HepG2 (cell line): ENCODE data around the gene SCAF8. TPM values are rescaled to one million over a fixed set of nuclear protein-coding genes. Genes with fewer than 3 reads are reported as not detected.

Experiments
- ARID3A ChIP-seq: IDR thresholded peaks from 2 replicates; pipeline ENCODE4 v1.6.1; 2012; ENCODE audit warnings: low read depth, low read length, improper control_type of control experiment
- ATM ChIP-seq: fragments of 450-650 bp; IDR thresholded peaks from 2 replicates; pipeline ENCODE4 v1.7.1; 2017; ENCODE audit warnings: mild to moderate bottlenecking, borderline replicate concordance
- CHD2 ChIP-seq: IDR thresholded peaks from 2 replicates; pipeline ENCODE4 v1.6.1; 2011; ENCODE audit warnings: low read depth, low read length, improper control_type of control experiment
- CREB1 ChIP-seq, 2 experiments: fragments of 450-650 bp in 1 of 2; IDR thresholded peaks; 2 replicates each; pipeline ENCODE4 v1.6.1; 2016 to 2017; ENCODE audit warnings: control low read depth in 1 of 2, mild to moderate bottlenecking in 1 of 2, missing compliant biosample characterization in 1 of 2, missing genetic modification characterization in 1 of 2
- DDIT3 ChIP-seq: sonication (generic); formaldehyde crosslinking; IDR thresholded peaks from 2 replicates; pipeline ENCODE4 v1.4.0; 2020; ENCODE audit warnings: mild to moderate bottlenecking, missing genetic modification reagents
- E2F2 ChIP-seq: sonication (generic); formaldehyde crosslinking; IDR thresholded peaks from 2 replicates; pipeline ENCODE4 v1.4.0; 2020; ENCODE audit warnings: missing genetic modification reagents, borderline replicate concordance
- EP300 ChIP-seq, 3 experiments: sonication (generic) in 1 of 3; formaldehyde crosslinking in 1 of 3; IDR thresholded peaks; 2 replicates each; pipeline versions ENCODE4 v1.5.1 to v1.6.1; 2011 to 2020; ENCODE audit warnings: low read depth in 2 of 3, low read length in 2 of 3, borderline replicate concordance in 1 of 3, improper control_type of control experiment in 1 of 3, mild to moderate bottlenecking in 1 of 3, missing genetic modification reagents in 1 of 3, moderate library complexity in 1 of 3
- EZH2 ChIP-seq: conservative IDR thresholded peaks from 2 replicates; pipeline ENCODE4 v1.6.1; 2012; ENCODE audit warnings: mild to moderate bottlenecking, low read depth, low read length, moderate library complexity
- FOXA1 ChIP-seq, 2 experiments: fragments of 450-650 bp in 1 of 2; sonication (generic) in 1 of 2; formaldehyde crosslinking in 1 of 2; IDR thresholded peaks; 2 replicates each; pipeline versions ENCODE4 v1.4.0 to v1.6.1; 2016 to 2020; ENCODE audit warnings: missing genetic modification reagents in 1 of 2
- GABPB1 ChIP-seq: IDR thresholded peaks from 2 replicates; pipeline ENCODE4 v1.6.1; 2016; ENCODE audit warnings: mild to moderate bottlenecking, missing genetic modification reagents, moderate library complexity, missing compliant biosample characterization
- GATAD2A ChIP-seq: IDR thresholded peaks from 2 replicates; pipeline ENCODE4 v1.6.1; 2016
- HNF4G ChIP-seq, 2 experiments: sonication (generic) in 1 of 2; formaldehyde crosslinking in 1 of 2; IDR thresholded peaks; 2 replicates each; pipeline versions ENCODE4 v1.4.0 to v1.6.1; 2011 to 2020; ENCODE audit warnings: borderline replicate concordance in 2 of 2, low read depth in 2 of 2, mild to moderate bottlenecking in 2 of 2, low read length in 1 of 2, missing genetic modification reagents in 1 of 2, moderate library complexity in 1 of 2
- ISX ChIP-seq: sonication (generic); formaldehyde crosslinking; conservative IDR thresholded peaks from 2 replicates; pipeline ENCODE4 v1.5.0; 2020; ENCODE audit warnings: missing genetic modification reagents
- NR2F6 ChIP-seq, 2 experiments: IDR thresholded peaks; 2 replicates each; pipeline ENCODE4 v1.6.1; 2016; ENCODE audit warnings: antibody characterized with exemption in 1 of 2, mild to moderate bottlenecking in 1 of 2
- PPARG ChIP-seq: conservative IDR thresholded peaks from 2 replicates; pipeline ENCODE4 v1.6.1; 2016; ENCODE audit warnings: missing biosample characterization, missing genetic modification reagents
- PRPF4 ChIP-seq: fragments of 200-400 bp; formaldehyde crosslinking; IDR thresholded peaks from 2 replicates; pipeline ENCODE4 v1.6.1; 2016; ENCODE audit warnings: low read length, low read depth; ENCODE audit not compliant: poor library complexity, severe bottlenecking
- REL ChIP-seq: sonication (generic); formaldehyde crosslinking; conservative IDR thresholded peaks from 2 replicates; pipeline ENCODE4 v1.8.0; 2022; ENCODE audit warnings: mild to moderate bottlenecking, missing genetic modification reagents, moderate library complexity
- TCF7 ChIP-seq: sonication (generic); IDR thresholded peaks from 2 replicates; pipeline ENCODE4 v1.6.1; 2016; ENCODE audit warnings: antibody characterized with exemption, low read depth
- ZNF296 ChIP-seq: sonication (generic); formaldehyde crosslinking; conservative IDR thresholded peaks from 2 replicates; pipeline ENCODE4 v1.5.0; 2020; ENCODE audit warnings: mild to moderate bottlenecking, missing genetic modification reagents
- ZNF326 ChIP-seq: sonication (generic); formaldehyde crosslinking; IDR thresholded peaks from 2 replicates; pipeline ENCODE4 v1.4.0; 2020; ENCODE audit warnings: missing genetic modification reagents, borderline replicate concordance
- ZNF513 ChIP-seq: sonication (generic); formaldehyde crosslinking; conservative IDR thresholded peaks from 2 replicates; pipeline ENCODE4 v1.5.0; 2020; ENCODE audit warnings: missing genetic modification reagents
- ZNF572 ChIP-seq: sonication (generic); formaldehyde crosslinking; IDR thresholded peaks from 2 replicates; pipeline ENCODE4 v1.5.1; 2020; ENCODE audit warnings: mild to moderate bottlenecking, missing genetic modification reagents
- ZNF768 ChIP-seq: sonication (generic); formaldehyde crosslinking; IDR thresholded peaks from 2 replicates; pipeline ENCODE4 v1.4.0; 2020; ENCODE audit warnings: missing genetic modification reagents
- polyA plus RNA-seq, 8 experiments: library from polyadenylated mRNA; depleted of rRNA in 3 of 8; stranded (reverse) in 7 of 8; unstranded in 1 of 8; fragments of >200 nt; fragmentation: Illumina TruSeq in 4 of 8; extraction: Trizol in 4 of 8; gene quantifications; 2 replicates each; pipeline versions ENCODE4 v1.2.1 to v1.2.3, GENCODE V29; 2011 to 2016; ENCODE audit warnings: low read depth in 4 of 8, missing spikeins in 1 of 8, mixed read lengths in 1 of 8; ENCODE audit not compliant: insufficient read depth in 1 of 8
- total RNA-seq, 5 experiments: library from RNA; depleted of rRNA; stranded (reverse); fragments of >200 nt; fragmentation: Illumina TruSeq; extraction: Trizol; gene quantifications; 2 replicates each; pipeline ENCODE4 v1.2.3, GENCODE V29; 2016; ENCODE audit warnings: low read depth in 1 of 5

Gene SCAF8
- total and polyA plus RNA-seq, 2 of the 13 experiments (the other 11 are each of a cell fraction or from before 2014, with no cell fraction given): 15.3 to 40.8 TPM

- TF ChIP-seq GATAD2A (CRISPR knock-in tag) (peak; percentile 15; the same call in 1 of the 2 replicates), ZNF768 (CRISPR knock-in tag) (no peak), ZNF326 (no peak), PRPF4 (no peak), CREB1 (IDR thresholded peaks at IDR 0.05) (no peak), CREB1 (CRISPR knock-in tag; IDR thresholded peaks at IDR 0.05) (no peak), DDIT3 (CRISPR knock-in tag) (no peak), EP300 (IDR thresholded peaks at IDR 0.05; ENCODE audit: low read depth in 2 of 2, low read length in 2 of 2) (peak in 1 of 2 experiments; percentile 37; a peak in 1 of 4 replicates), EP300 (CRISPR knock-in tag; IDR thresholded peaks at IDR 0.05; ENCODE audit: borderline replicate concordance) (no peak), REL (CRISPR knock-in tag) (no peak), PPARG (0 out of 2 replicates have a peak, but pooled peaks have one; percentile 59), ARID3A (no peak), CHD2 (no peak), ISX (no peak), ZNF572 (CRISPR knock-in tag) (no peak), TCF7 (0 out of 2 replicates have a peak, but pooled peaks have one; percentile 29), HNF4G (IDR thresholded peaks at IDR 0.05; ENCODE audit: borderline replicate concordance, low read depth, low read length) (peak; percentile 43; the same call in 1 of the 2 replicates), HNF4G (CRISPR knock-in tag; IDR thresholded peaks at IDR 0.05; ENCODE audit: borderline replicate concordance, low read depth) (no peak), ATM (no peak), ZNF513 (CRISPR knock-in tag) (no peak), NR2F6 (IDR thresholded peaks at IDR 0.05) (peak; percentile 24; the same call in 1 of the 2 replicates), NR2F6 (CRISPR knock-in tag; IDR thresholded peaks at IDR 0.05) (no peak), E2F2 (CRISPR knock-in tag) (no peak), GABPB1 (CRISPR knock-in tag) (no peak), EZH2 (no peak), ZNF296 (CRISPR knock-in tag) (no peak), FOXA1 (IDR thresholded peaks at IDR 0.05) (no peak), FOXA1 (CRISPR knock-in tag; IDR thresholded peaks at IDR 0.05) (0 out of 2 replicates have a peak, but pooled peaks have one; percentile 14)
Observed at GRCh38 chr6:154874773-154875592, 141.8 kb downstream of the SCAF8 start (continued).
